Retinal pigment epithelial cell (primary cell): ENCODE results near the gene FRMD3.

Source experiments
- DNase-seq: peaks from one replicate; pipeline ENCODE4 v3.0.0-alpha.2; 2010; ENCODE audit warnings: low read depth
- H3K4me3 ChIP-seq: 2 replicates; pipeline ENCODE4 v1.5.1; 2011; ENCODE audit warnings: mild to moderate bottlenecking, low read length, control low read depth, moderate library complexity
- CTCF ChIP-seq: conservative IDR thresholded peaks from 2 replicates; pipeline ENCODE4 v1.5.1; 2011; ENCODE audit warnings: low read depth, low read length, control low read depth, inconsistent platforms

Gene FRMD3

DNA sequence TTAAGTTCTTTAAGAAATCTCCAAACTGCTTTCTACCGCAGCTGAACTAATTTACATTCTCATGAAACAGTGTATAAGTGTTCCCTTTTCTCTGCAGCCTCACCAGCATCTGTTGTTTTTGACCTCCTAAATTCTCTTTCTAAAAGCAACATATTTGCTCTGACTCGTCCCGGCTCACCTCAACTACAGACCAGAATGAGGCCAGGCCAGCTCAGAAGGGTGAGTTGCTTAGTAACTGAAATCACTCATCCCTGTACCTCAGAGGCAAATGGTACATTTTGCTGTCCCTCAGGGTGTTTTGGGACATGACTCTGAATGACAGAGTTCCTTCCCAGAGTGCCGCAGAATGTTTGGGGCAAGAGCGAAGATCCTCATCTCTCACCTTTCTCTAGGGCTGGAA, 127.5 kb downstream of the FRMD3 start:
- no peak overlapping the region for H3K4me3 ChIP-seq
- TF ChIP-seq CTCF: no peak
- no peak for DNase-seq

DNA sequence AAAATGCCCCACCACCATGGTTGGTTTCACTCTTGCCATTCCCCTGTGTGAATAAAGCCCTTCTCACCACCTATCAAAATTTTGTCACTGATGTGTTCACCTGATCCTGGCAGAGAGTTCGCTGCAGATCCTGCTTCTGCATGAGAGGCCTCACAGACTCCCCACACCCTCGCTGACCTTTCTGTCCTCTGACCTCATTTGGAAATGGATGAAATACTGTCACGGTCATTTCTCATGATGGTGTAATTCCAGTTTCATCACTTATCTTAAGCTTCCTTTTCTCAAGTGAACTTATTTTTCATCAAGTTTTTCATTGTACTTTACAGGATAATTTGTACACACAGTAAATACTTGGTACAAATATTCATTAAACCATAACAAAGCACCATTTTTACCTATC, 131.3 kb downstream of the FRMD3 start:
- DNase-seq: no peak
- no peak overlapping the region for H3K4me3 ChIP-seq
- no peak for TF ChIP-seq CTCF

GRCh38 chr9:83405759-83406158, 132.4 kb downstream of the FRMD3 start:
- peak; percentile 20 for TF ChIP-seq CTCF
- H3K4me3 ChIP-seq: no peak overlapping the region
- no peak for DNase-seq

DNA sequence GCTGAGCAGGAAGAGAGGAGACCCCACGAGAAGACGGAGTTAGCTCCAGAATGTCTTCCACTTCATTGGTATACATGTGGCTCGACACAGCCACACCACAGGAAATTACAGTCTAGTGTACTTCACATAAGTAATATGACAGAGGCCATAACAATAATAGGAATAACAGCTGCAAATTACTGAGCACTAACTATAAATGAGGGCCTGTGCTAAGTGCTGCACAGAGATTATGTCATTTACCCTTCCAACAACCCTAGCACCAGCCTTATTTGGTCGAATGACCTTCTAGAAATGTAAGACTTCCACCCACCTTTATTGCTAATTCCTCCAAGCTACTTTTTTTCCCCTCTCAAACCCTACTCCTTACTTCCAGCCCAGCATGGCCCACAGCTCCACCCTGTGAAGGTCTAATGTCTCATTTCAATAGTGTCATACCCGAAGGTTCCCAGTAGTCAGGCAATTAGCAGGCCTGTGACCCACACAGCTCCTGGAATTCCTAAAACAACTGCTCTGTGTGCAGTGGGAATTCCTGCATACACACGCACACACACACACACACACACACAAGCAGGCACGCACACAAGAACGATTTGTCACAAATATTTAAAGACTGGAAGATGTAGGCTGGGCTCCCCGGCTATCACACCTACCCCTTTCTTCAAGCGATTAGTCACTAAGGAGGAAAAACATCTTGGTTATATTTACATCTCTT, 134.5 kb downstream of the FRMD3 start:
- DNase-seq: peak; percentile 15
- no peak for TF ChIP-seq CTCF
- no peak overlapping the region for H3K4me3 ChIP-seq

GRCh38 chr9:83401328-83401900, 136.8 kb downstream of the FRMD3 start:
- no peak overlapping the region for H3K4me3 ChIP-seq
- no peak for DNase-seq
- no peak for TF ChIP-seq CTCF

GRCh38 chr9:83396813-83397212, 141.4 kb downstream of the FRMD3 start:
- TF ChIP-seq CTCF: no peak
- no peak for DNase-seq

DNA sequence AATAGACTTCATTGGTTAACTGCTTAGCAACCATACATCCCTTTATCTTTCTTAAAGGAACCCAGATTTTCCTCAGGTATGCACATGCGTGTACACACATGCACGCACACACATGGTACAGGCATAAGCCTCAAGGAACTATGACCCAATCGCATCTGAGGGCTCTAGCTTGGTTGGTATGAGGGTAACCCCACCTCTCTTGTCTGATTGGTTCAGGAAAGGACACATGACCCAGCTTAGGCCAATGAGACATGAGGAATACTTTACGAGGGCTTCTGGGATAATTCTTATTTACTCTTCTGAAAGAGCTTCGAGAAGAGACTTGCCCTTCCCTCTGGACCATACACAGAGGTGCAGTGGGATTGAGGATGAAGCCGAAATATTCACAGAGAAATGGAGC, 141.9 kb downstream of the FRMD3 start:
- DNase-seq: no peak
- no peak overlapping the region for H3K4me3 ChIP-seq
- no peak for TF ChIP-seq CTCF

More at GRCh38 chr9:83396813-83397212, 141.4 kb downstream of the FRMD3 start:
- H3K4me3 ChIP-seq: no peak overlapping the region
